ENCODE measurements around the gene C1RL. TPM values are rescaled to one million over a fixed set of nuclear protein-coding genes. Genes with fewer than 3 reads are reported as not detected.

Gene C1RL
- total RNA-seq, 4 donors from 2014 or later = 28.5 to 50.8 (median 34.7) TPM

DNA sequence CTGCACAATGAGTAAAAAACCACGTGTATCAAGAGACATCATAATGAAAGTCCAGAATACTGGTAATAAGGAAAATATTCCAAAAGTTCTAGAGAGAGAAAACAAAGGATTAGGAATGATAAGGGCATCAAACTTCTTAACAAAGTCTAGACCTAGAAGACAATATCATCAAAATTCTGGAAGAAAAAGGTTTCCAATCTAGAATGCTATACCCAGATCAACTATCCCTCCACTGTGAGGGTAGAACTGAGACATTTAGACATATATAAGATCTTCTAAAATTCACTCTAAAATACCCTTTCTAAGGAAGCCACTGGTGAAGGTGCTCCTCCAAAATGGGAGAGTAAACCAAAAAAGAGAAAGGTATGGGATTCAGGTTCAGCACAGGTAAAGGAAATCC is 2.9 kb downstream of the C1RL start:
- Histone ChIP-seq H3K36me3 (peaks cover 6% of the 10 kb centered on the region), H3K4me3 (no peak overlapping the region), H3K27me3 (no peaks in the 10 kb centered on the region), H3K9me3 (no peaks in the 10 kb centered on the region), H3K4me1 (peaks cover 31% of the 10 kb centered on the region), H3K27ac (no peak overlapping the region)
- 94% methylated on average over 1 of the region's 1 CpG for WGBS
- no peak for DNase-seq (ENCODE audit: low spot score in 2 of 2)
- TF ChIP-seq EP300 (IDR thresholded peaks at IDR 0.05) (no peak), POLR2AphosphoS5 (IDR thresholded peaks at IDR 0.05) (no peak), POLR2A (IDR thresholded peaks at IDR 0.05) (no peak)
- TF ChIP-seq, protein P1, sequence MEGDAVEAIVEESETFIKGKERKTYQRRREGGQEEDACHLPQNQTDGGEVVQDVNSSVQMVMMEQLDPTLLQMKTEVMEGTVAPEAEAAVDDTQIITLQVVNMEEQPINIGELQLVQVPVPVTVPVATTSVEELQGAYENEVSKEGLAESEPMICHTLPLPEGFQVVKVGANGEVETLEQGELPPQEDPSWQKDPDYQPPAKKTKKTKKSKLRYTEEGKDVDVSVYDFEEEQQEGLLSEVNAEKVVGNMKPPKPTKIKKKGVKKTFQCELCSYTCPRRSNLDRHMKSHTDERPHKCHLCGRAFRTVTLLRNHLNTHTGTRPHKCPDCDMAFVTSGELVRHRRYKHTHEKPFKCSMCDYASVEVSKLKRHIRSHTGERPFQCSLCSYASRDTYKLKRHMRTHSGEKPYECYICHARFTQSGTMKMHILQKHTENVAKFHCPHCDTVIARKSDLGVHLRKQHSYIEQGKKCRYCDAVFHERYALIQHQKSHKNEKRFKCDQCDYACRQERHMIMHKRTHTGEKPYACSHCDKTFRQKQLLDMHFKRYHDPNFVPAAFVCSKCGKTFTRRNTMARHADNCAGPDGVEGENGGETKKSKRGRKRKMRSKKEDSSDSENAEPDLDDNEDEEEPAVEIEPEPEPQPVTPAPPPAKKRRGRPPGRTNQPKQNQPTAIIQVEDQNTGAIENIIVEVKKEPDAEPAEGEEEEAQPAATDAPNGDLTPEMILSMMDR (IDR thresholded peaks at IDR 0.05) = no peak

DNA sequence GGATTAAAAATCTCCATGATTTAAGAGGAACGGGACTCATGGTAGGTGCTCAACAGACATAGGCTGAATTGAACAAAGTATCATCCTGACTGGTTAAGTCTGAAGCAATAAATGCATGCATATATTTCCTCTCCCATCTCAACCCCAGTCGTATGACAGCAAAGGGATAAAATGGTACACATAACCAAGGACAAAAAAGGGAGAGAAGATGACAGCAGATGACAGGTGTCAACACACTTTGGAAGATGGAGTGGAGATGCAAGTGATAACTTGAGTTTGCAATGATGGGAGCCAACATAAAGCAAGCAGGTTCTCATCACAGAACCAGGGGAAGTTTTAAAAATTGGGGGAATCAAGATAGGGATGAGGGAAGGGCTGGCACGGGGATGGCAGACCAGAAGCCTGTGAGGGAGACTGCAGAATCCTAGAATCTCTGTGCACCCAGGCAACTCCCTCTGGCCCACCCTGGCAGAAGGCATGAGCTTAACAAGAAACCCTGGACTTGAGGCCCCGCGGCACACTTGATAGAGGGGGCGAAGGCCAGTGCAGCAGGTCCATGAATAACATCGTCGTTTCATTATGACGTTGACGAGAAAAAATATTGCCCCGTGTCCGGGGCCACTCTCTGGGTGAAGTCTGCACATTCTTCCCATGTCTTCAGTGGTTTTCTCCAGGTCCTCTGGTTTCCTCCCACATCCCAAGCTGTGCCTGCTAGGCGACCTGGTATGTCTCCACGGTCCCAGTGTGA is 5.0 kb downstream of the C1RL start:
- WGBS = 88% methylated on average over 14 of the region's 14 CpGs
- Histone ChIP-seq H3K4me1 (peaks cover 22% of the 10 kb centered on the region), H3K27me3 (no peaks in the 10 kb centered on the region), H3K9me3 (no peaks in the 10 kb centered on the region), H3K36me3 (peaks cover 14% of the 10 kb centered on the region), H3K4me3 (no peak overlapping the region), H3K27ac (no peak overlapping the region)
- DNase-seq (ENCODE audit: low spot score in 2 of 2) = peak in 1 of 2 donors; percentile 43
- no peak for TF ChIP-seq POLR2AphosphoS5 (IDR thresholded peaks at IDR 0.05)
- TF ChIP-seq EP300 (IDR thresholded peaks at IDR 0.05) = no peak
- no peak for TF ChIP-seq POLR2A (IDR thresholded peaks at IDR 0.05)
- TF ChIP-seq, protein P1 (IDR thresholded peaks at IDR 0.05) = no peak

DNA sequence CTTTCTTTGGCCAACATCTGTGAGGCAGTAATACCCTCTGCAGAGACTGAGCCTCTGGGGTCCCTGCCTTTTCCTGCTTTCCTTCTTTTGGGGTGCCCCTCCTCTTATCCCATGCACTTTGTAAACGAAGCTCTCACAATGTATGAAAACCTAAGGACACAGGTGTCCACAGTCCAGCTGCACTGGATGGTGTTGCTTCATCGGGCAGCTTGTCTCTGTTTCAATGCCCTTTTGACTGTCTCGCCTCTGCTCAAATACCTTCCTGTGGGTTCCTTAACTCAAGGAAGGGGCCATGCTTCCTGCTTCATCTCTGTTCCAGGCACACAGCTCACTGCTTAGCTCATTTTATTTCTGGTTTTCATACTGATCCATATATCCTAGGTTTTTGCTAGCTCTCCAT is 6.4 kb downstream of the C1RL start:
- peak in 1 of 2 donors; percentile 13 for DNase-seq (ENCODE audit: low spot score in 2 of 2)
- 85% methylated on average over 3 of the region's 3 CpGs for WGBS
- TF ChIP-seq EP300 (IDR thresholded peaks at IDR 0.05) (no peak), POLR2A (IDR thresholded peaks at IDR 0.05) (no peak), POLR2AphosphoS5 (IDR thresholded peaks at IDR 0.05) (no peak)
- TF ChIP-seq, protein P1 (IDR thresholded peaks at IDR 0.05) = no peak
- no peaks in the 10 kb centered on the region for H3K9me3 ChIP-seq
- H3K27me3 ChIP-seq = no peaks in the 10 kb centered on the region
- no peak overlapping the region for H3K27ac ChIP-seq
- peaks cover 25% of the 10 kb centered on the region for H3K36me3 ChIP-seq
- no peak overlapping the region for H3K4me3 ChIP-seq
- peaks cover 10% of the 10 kb centered on the region for H3K4me1 ChIP-seq

DNA sequence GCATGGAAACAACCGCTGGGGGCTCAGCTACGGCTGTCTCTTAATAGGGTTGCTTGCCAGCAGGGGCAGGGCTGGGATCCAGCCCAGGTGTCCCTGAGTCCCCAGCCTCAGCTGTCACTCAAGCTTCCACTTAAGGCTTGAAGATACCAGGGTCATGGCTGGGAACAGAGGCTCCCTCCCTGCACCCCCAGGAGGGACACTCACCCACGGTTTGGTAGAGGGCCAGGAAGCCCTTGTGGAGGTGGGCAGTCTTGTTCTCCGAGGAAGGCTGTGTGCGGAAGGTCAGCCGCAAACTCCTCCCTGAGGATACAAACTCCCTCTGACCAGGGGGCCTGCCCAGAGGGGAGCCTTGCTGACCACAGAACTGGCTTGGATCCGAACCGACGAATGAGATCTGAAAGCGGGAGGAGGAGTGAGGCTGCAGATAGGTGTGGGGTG is 7.3 kb downstream of the C1RL start:
- no peak overlapping the region for H3K27ac ChIP-seq
- TF ChIP-seq EP300 (IDR thresholded peaks at IDR 0.05) (no peak), POLR2A (IDR thresholded peaks at IDR 0.05) (no peak), POLR2AphosphoS5 (IDR thresholded peaks at IDR 0.05) (no peak)
- TF ChIP-seq, protein P1 (IDR thresholded peaks at IDR 0.05) = no peak
- no peaks in the 10 kb centered on the region for H3K9me3 ChIP-seq
- 92% methylated on average over 10 of the region's 10 CpGs for WGBS
- peaks cover 28% of the 10 kb centered on the region for H3K36me3 ChIP-seq
- H3K27me3 ChIP-seq = no peaks in the 10 kb centered on the region
- DNase-seq (ENCODE audit: low spot score in 2 of 2) = peak; percentile 48 to 76
- H3K4me1 ChIP-seq = peaks cover 1% of the 10 kb centered on the region
- H3K4me3 ChIP-seq = no peak overlapping the region

DNA sequence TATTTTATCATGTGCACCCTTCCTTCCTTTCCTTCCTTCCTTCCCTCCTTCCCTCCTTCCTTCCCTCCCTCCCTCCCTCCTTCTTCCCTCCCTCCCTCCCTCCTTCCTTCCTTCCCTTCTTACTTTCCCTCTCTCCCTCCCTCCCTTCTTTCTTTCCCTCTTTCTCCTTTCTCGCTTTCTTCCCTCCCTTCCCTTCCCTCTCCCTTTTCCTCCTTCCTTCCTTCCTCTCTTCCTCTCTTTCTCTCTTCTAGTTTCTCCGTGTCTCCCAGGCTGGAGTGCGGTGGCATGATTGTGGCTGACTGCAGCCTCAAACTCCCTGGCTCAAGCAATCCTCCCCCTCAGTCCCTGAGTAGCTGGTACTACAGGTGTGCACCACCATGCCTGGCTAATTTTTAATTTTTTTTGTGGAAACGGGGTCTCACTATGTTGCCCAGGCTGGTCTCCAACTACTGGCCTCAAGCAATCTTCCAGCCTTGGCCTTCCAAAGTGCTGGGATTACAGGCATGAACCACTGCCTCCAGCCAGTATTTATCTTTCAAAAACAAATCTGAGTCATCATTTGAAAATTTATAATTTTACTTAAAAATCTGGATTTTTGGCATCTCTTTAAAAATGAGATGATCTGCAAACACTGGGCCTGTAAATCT is 7.8 kb downstream of the C1RL start:
- no peak for TF ChIP-seq EP300 (IDR thresholded peaks at IDR 0.05)
- no peak for TF ChIP-seq POLR2AphosphoS5 (IDR thresholded peaks at IDR 0.05)
- TF ChIP-seq POLR2A (IDR thresholded peaks at IDR 0.05) = no peak
- TF ChIP-seq, protein P1 (IDR thresholded peaks at IDR 0.05) = no peak
- DNase-seq (ENCODE audit: low spot score in 2 of 2) = peak; percentile 6 to 19
- Histone ChIP-seq H3K36me3 (peaks cover 28% of the 10 kb centered on the region), H3K4me3 (no peak overlapping the region), H3K4me1 (no peaks in the 10 kb centered on the region), H3K9me3 (no peaks in the 10 kb centered on the region), H3K27me3 (no peaks in the 10 kb centered on the region), H3K27ac (no peak overlapping the region)
- WGBS = 86% methylated on average over 4 of the region's 4 CpGs

All from suprapubic skin (tissue), 4 donors.